ENCODE measurements around the gene ST8SIA2. TPM values are rescaled to one million over a fixed set of nuclear protein-coding genes. Genes with fewer than 3 reads are reported as not detected.

Gene ST8SIA2
- total RNA-seq, 1 donor from 2014 or later, result not detected

GRCh38 chr15:92425578-92426225, 32.0 kb downstream of the ST8SIA2 start:
- Histone ChIP-seq H3K4me1 (no peaks in the 10 kb centered on the region), H3K4me3 (no peak overlapping the region), H3K9me3 (no peaks in the 10 kb centered on the region), H3K36me3 (no peaks in the 10 kb centered on the region), H3K27me3 (no peaks in the 10 kb centered on the region), H3K27ac (no peak overlapping the region)
- intact Hi-C loops (cut with DNase I), result no loop called here
- no peak for TF ChIP-seq CTCF (IDR thresholded peaks at IDR 0.05)
- no peak for DNase-seq (ENCODE audit: low spot score in 2 of 2)

DNA sequence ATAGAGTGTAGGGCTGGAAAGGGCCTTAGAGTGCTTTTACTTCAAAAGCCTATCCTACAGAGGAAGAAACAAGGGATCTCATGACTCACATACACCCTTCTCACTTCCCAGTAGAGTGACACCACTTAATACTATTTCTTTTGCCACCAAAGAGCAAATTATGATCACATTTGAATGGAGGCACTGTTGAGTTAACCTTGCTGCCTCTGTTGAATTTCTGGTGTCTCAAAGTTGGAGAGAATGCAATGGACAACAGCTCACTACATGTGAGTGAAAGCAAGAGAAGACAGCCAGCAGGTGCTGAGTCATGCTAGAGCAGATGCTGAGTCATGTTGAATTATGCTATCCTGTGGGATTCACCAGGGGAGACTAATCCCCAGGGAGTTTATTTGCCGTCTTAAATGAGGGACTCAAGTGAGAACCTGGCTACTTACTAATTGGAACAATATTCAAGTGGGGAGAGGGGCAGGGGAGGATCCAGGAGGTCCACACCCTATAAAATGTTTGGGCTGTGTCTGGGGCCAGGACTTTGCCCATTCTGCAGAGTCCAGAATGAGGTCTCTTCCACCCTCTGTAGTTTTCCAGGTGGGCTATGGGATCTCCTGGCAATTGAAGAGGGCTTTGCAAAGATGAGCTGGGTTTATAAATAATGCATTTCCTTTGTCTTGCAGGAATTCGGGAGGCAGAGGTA, 35.8 kb downstream of the ST8SIA2 start:
- no peaks in the 10 kb centered on the region for H3K9me3 ChIP-seq
- no peak overlapping the region for H3K4me3 ChIP-seq
- TF ChIP-seq CTCF (IDR thresholded peaks at IDR 0.05), result no peak
- H3K4me1 ChIP-seq, result no peaks in the 10 kb centered on the region
- no peak overlapping the region for H3K27ac ChIP-seq
- no peaks in the 10 kb centered on the region for H3K27me3 ChIP-seq
- no peak for DNase-seq (ENCODE audit: low spot score in 2 of 2)
- H3K36me3 ChIP-seq, result no peaks in the 10 kb centered on the region
- intact Hi-C loops (cut with DNase I), result no loop called here

GRCh38 chr15:92430069-92430440, 36.4 kb downstream of the ST8SIA2 start:
- Histone ChIP-seq H3K27me3 (no peaks in the 10 kb centered on the region), H3K4me1 (no peaks in the 10 kb centered on the region), H3K36me3 (no peaks in the 10 kb centered on the region), H3K27ac (no peak overlapping the region), H3K9me3 (no peaks in the 10 kb centered on the region), H3K4me3 (no peak overlapping the region)
- TF ChIP-seq CTCF (IDR thresholded peaks at IDR 0.05), result no peak
- DNase-seq (ENCODE audit: low spot score in 2 of 2), result no peak
- intact Hi-C loops (cut with DNase I), result no loop called here

GRCh38 chr15:92435145-92435544, 41.5 kb downstream of the ST8SIA2 start:
- Histone ChIP-seq H3K36me3 (no peaks in the 10 kb centered on the region), H3K27ac (no peak overlapping the region), H3K4me1 (no peaks in the 10 kb centered on the region), H3K4me3 (no peak overlapping the region), H3K27me3 (no peaks in the 10 kb centered on the region), H3K9me3 (no peaks in the 10 kb centered on the region)
- no peak for DNase-seq (ENCODE audit: low spot score in 2 of 2)
- intact Hi-C loops (cut with DNase I), result no loop called here
- TF ChIP-seq CTCF (IDR thresholded peaks at IDR 0.05), result no peak

GRCh38 chr15:92438471-92438870, 44.8 kb downstream of the ST8SIA2 start:
- Histone ChIP-seq H3K9me3 (no peaks in the 10 kb centered on the region), H3K27me3 (no peaks in the 10 kb centered on the region), H3K4me3 (no peak overlapping the region), H3K36me3 (no peaks in the 10 kb centered on the region), H3K27ac (no peak overlapping the region), H3K4me1 (no peaks in the 10 kb centered on the region)
- TF ChIP-seq CTCF (IDR thresholded peaks at IDR 0.05), result no peak
- intact Hi-C loops (cut with DNase I), result no loop called here
- peak in 1 of 2 donors; percentile 7 for DNase-seq (ENCODE audit: low spot score in 2 of 2)

Measured in ascending aorta (tissue), 2 donors.